K562 (cell line): ENCODE results near the gene TSEN54. TPM values are rescaled to one million over a fixed set of nuclear protein-coding genes. Genes with fewer than 3 reads are reported as not detected.

ENCODE experiments used
- HDAC2 ChIP-seq: fragments of 450-650 bp; IDR thresholded peaks from 2 replicates; pipeline ENCODE4 v1.6.1; 2016; ENCODE audit warnings: mild to moderate bottlenecking
- JUND ChIP-seq, 2 experiments: IDR thresholded peaks; 2 replicates in 1 of 2; 3 replicates in 1 of 2; pipeline ENCODE4 v1.6.1; 2011; ENCODE audit warnings: borderline replicate concordance in 2 of 2, low read depth in 2 of 2, low read length in 2 of 2, improper control_type of control experiment in 1 of 2, missing biosample characterization in 1 of 2, missing genetic modification characterization in 1 of 2, missing genetic modification reagents in 1 of 2
- NELFE ChIP-seq: IDR thresholded peaks from 2 replicates; pipeline ENCODE4 v1.6.1; 2011; ENCODE audit warnings: mild to moderate bottlenecking; ENCODE audit not compliant: insufficient read depth, insufficient read length
- NFIC ChIP-seq: fragments of 450-650 bp; IDR thresholded peaks from 2 replicates; pipeline ENCODE4 v1.6.1; 2017; ENCODE audit warnings: mild to moderate bottlenecking, inconsistent platforms
- RFX1 ChIP-seq: fragments of 450-650 bp; IDR thresholded peaks from 2 replicates; pipeline ENCODE4 v1.6.1; 2016; ENCODE audit warnings: mild to moderate bottlenecking, moderate library complexity
- VEZF1 ChIP-seq: fragments of 200-800 bp; sonication (Bioruptor generic); IDR thresholded peaks from 2 replicates; pipeline ENCODE4 v1.6.1; 2017; ENCODE audit warnings: missing genetic modification characterization, missing compliant biosample characterization
- ZBTB7A ChIP-seq: IDR thresholded peaks from 2 replicates; pipeline ENCODE4 v1.6.1; 2011; ENCODE audit warnings: low read depth, mild to moderate bottlenecking, low read length, moderate library complexity, borderline replicate concordance; ENCODE audit not compliant: control insufficient read depth
- polyA plus RNA-seq, 8 experiments: library from polyadenylated mRNA; depleted of rRNA in 4 of 8; stranded (reverse) in 5 of 8; unstranded in 3 of 8; fragments of >200 nt; fragmentation: Nextera tagmentation in 2 of 8; fragmentation: Illumina TruSeq in 1 of 8; extraction: Ambion mirVana in 2 of 8; extraction: Trizol in 1 of 8; gene quantifications; 2 replicates each; pipeline versions ENCODE4 v1.2.1 to v1.2.3, GENCODE V29; 2011 to 2014; ENCODE audit warnings: inconsistent platforms in 1 of 8, missing spikeins in 1 of 8
- total RNA-seq, 7 experiments: library from RNA; depleted of rRNA in 6 of 7; stranded (reverse); fragments of >200 nt in 6 of 7; fragmentation: Illumina TruSeq in 2 of 7; extraction: Trizol in 2 of 7; gene quantifications; 2 replicates each; pipeline versions ENCODE4 v1.2.1 to v1.2.3, GENCODE V29; 2011 to 2021; ENCODE audit warnings: low replicate concordance in 1 of 7
- TF ChIP-seq, protein P1 (sequence below): sonication (generic); formaldehyde crosslinking; IDR thresholded peaks from 2 replicates; pipeline ENCODE4 v1.8.0; 2022; ENCODE audit warnings: mild to moderate bottlenecking, missing genetic modification reagents

The TSEN54 gene
- total and polyA plus RNA-seq, 9 of the 15 experiments (the other 6 are each of a cell fraction or from before 2014, with no cell fraction given) = 5.9 to 64.3 (median 48.9) TPM

DNA sequence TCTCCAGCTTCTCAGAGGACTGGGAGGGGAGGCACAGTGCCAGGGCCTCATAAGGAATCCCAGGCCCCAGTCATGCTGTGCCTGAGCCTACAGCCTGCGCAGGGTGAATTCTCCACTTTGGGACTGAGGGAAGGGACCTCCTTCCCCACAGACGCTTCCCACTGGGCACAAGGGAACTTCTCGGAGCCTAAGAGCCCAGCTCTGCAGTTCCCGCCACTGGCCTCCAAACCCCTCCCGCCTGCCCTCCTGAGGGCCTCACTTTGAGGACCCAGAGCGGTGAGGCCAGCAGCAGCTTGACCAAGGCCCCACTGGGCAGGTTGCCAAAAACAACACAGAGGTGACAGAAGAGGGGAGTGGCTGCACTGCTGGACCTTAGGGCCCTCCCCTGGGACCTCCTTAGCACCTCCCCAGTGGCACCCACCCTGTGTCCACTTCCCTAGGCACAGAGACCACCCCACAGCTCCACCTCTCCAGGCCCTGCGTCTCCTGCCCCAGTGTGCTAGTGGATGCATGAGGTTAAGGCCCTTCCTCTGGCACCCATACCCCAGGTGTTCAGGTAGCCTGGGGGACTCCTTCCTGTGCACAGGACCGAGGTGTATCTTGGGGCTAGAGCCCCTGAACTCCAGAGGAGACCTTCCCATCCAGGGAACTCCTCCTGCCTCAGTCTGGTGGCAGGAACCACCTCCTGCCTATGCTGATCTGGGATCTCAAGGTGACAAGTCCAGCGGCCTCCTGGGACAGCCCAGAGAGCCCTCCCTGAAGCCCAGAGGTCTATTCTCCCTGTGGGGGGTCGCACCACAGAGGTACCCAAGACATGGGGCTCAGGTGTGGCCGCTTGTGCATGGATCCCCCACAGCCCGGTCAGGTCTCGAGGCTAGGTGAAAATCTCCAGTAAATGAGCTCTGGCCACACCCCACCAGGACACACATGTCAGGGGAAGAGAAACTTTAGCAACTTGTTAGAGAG lies 4.4 kb upstream of the TSEN54 start (continued):
- peak; percentile 28; the same call in 1 of the 2 replicates for TF ChIP-seq VEZF1 (CRISPR knock-in tag)
- peak; percentile 15 for TF ChIP-seq HDAC2
- TF ChIP-seq NELFE = no peak
- TF ChIP-seq NFIC = peak; percentile 99
- TF ChIP-seq, protein P1, sequence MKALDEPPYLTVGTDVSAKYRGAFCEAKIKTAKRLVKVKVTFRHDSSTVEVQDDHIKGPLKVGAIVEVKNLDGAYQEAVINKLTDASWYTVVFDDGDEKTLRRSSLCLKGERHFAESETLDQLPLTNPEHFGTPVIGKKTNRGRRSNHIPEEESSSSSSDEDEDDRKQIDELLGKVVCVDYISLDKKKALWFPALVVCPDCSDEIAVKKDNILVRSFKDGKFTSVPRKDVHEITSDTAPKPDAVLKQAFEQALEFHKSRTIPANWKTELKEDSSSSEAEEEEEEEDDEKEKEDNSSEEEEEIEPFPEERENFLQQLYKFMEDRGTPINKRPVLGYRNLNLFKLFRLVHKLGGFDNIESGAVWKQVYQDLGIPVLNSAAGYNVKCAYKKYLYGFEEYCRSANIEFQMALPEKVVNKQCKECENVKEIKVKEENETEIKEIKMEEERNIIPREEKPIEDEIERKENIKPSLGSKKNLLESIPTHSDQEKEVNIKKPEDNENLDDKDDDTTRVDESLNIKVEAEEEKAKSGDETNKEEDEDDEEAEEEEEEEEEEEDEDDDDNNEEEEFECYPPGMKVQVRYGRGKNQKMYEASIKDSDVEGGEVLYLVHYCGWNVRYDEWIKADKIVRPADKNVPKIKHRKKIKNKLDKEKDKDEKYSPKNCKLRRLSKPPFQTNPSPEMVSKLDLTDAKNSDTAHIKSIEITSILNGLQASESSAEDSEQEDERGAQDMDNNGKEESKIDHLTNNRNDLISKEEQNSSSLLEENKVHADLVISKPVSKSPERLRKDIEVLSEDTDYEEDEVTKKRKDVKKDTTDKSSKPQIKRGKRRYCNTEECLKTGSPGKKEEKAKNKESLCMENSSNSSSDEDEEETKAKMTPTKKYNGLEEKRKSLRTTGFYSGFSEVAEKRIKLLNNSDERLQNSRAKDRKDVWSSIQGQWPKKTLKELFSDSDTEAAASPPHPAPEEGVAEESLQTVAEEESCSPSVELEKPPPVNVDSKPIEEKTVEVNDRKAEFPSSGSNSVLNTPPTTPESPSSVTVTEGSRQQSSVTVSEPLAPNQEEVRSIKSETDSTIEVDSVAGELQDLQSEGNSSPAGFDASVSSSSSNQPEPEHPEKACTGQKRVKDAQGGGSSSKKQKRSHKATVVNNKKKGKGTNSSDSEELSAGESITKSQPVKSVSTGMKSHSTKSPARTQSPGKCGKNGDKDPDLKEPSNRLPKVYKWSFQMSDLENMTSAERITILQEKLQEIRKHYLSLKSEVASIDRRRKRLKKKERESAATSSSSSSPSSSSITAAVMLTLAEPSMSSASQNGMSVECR = peak; percentile 37; the same call in 1 of the 2 replicates
- no peak for TF ChIP-seq RFX1
- peak; percentile 47; the same call in 1 of the 2 replicates for TF ChIP-seq ZBTB7A
- TF ChIP-seq JUND (IDR thresholded peaks at IDR 0.05; ENCODE audit: borderline replicate concordance, low read depth, low read length) = 0 out of 2 replicates have a peak, but pooled peaks have one; percentile 18
- no peak; the same call in 2 of the 3 replicates for TF ChIP-seq JUND (tag; IDR thresholded peaks at IDR 0.05; ENCODE audit: borderline replicate concordance, low read depth, low read length)
